B cell (primary cell): ENCODE data around the gene NUAK1.

Experiments
- EZH2 ChIP-seq: IDR thresholded peaks from 2 replicates; pipeline ENCODE4 v1.6.1; 2012; ENCODE audit warnings: borderline replicate concordance, low read depth, mild to moderate bottlenecking, moderate library complexity, low read length; ENCODE audit not compliant: insufficient read depth, poor library complexity, severe bottlenecking
- TF ChIP-seq, protein P1 (sequence below): fragments of 200-600 bp; IDR thresholded peaks from one replicate; pipeline ENCODE4 v1.8.0; 2022; ENCODE audit warnings: antibody characterized with exemption, mild to moderate bottlenecking

DNA sequence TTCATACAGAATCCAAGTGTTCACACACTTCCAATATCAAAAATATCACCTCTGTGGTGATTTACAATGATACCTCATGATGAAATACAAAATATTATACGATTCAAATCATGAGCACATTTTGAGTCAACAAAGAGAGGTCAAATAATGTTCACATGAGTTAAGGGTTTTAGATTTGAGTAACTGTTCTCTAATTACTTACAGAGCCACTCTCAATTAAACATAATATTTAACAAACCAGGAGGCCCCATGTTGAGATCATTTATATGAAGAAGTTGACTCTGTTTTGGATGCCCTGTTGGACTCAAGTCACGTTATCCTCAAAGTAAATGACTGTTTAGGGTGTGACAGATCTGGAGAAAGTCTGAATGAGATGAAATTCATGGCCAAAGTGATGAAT, 53.5 kb downstream of the NUAK1 start:
- TF ChIP-seq, protein P1, sequence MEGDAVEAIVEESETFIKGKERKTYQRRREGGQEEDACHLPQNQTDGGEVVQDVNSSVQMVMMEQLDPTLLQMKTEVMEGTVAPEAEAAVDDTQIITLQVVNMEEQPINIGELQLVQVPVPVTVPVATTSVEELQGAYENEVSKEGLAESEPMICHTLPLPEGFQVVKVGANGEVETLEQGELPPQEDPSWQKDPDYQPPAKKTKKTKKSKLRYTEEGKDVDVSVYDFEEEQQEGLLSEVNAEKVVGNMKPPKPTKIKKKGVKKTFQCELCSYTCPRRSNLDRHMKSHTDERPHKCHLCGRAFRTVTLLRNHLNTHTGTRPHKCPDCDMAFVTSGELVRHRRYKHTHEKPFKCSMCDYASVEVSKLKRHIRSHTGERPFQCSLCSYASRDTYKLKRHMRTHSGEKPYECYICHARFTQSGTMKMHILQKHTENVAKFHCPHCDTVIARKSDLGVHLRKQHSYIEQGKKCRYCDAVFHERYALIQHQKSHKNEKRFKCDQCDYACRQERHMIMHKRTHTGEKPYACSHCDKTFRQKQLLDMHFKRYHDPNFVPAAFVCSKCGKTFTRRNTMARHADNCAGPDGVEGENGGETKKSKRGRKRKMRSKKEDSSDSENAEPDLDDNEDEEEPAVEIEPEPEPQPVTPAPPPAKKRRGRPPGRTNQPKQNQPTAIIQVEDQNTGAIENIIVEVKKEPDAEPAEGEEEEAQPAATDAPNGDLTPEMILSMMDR: no peak
- TF ChIP-seq EZH2: no peak
